Neutrophil (primary cell): ENCODE results near the gene NCL.
"Not testable (repeated sequence)": the region's sequence is repeated elsewhere in the genome, so short reads cannot be mapped to it uniquely, and the experiment has no call there.

ENCODE experiments used
- H3K27ac ChIP-seq: fragments of 200-600 bp; sonication (generic); 2 replicates; pipeline ENCODE4 v1.5.1; 2016; ENCODE audit warnings: mild to moderate bottlenecking, moderate library complexity
- H3K27me3 ChIP-seq: fragments of 200-600 bp; sonication (generic); 2 replicates; pipeline ENCODE4 v1.6.0; 2016; ENCODE audit warnings: mild to moderate bottlenecking
- H3K36me3 ChIP-seq: fragments of 200-600 bp; sonication (generic); 2 replicates; pipeline ENCODE4 v1.5.1; 2017
- H3K4me1 ChIP-seq, 2 experiments: fragments of 200-600 bp in 1 of 2; sonication (generic) in 1 of 2; 1 replicate in 1 of 2; 2 replicates in 1 of 2; pipeline versions ENCODE4 v1.5.1 to v1.6.1; 2013 to 2016; ENCODE audit warnings: low read depth in 1 of 2, low read length in 1 of 2, mild to moderate bottlenecking in 1 of 2, moderate library complexity in 1 of 2; ENCODE audit not compliant: control insufficient read depth in 1 of 2, insufficient read depth in 1 of 2
- H3K4me3 ChIP-seq, 2 experiments: fragments of 200-600 bp in 1 of 2; sonication (generic) in 1 of 2; 1 replicate in 1 of 2; 2 replicates in 1 of 2; pipeline ENCODE4 v1.5.1; 2013 to 2016; ENCODE audit warnings: low read depth in 1 of 2, low read length in 1 of 2, mild to moderate bottlenecking in 1 of 2, moderate library complexity in 1 of 2
- H3K9me3 ChIP-seq: fragments of 200-600 bp; sonication (generic); 2 replicates; pipeline ENCODE4 v1.5.1; 2016
- CTCF ChIP-seq: fragments of 200-600 bp; sonication (generic); IDR thresholded peaks from 2 replicates; pipeline ENCODE4 v1.5.1; 2016; ENCODE audit warnings: antibody characterized with exemption

The NCL gene

DNA sequence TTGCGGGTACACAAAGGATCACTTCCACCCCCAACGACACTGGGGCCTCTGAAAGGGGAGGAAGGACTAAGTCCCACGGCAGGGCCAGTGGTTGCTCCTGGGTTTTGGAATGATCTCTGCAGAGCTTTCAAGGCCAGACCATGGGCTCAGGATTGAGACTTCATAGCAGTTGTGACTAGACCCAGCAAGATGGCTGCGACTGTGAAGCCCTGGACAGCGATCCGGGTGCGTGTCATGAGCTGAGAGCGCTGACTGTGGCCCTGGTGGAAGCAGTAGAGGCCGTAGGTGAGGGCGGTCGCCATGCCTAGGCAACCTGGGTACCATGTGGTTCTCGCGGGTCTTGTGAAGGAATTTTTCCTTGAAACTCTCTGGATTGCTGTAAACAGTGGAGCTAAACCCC, 27.3 kb downstream of the NCL start:
- H3K36me3 ChIP-seq, result no peaks in the 10 kb centered on the region
- H3K4me3 ChIP-seq, result no peak overlapping the region
- TF ChIP-seq CTCF, result no peak
- H3K4me1 ChIP-seq, result no peaks in the 10 kb centered on the region
- no peaks in the 10 kb centered on the region for H3K9me3 ChIP-seq
- no peak overlapping the region for H3K27ac ChIP-seq
- H3K27me3 ChIP-seq, result no peaks in the 10 kb centered on the region

- no peaks in the 10 kb centered on the region for H3K9me3 ChIP-seq
- H3K4me3 ChIP-seq, result no peak overlapping the region
- no peak overlapping the region for H3K27ac ChIP-seq
- no peaks in the 10 kb centered on the region for H3K27me3 ChIP-seq
- no peak for TF ChIP-seq CTCF
- H3K36me3 ChIP-seq, result no peaks in the 10 kb centered on the region
- H3K4me1 ChIP-seq, result no peaks in the 10 kb centered on the region
Measured at GRCh38 chr2:231433990-231434389, 30.3 kb downstream of the NCL start.

GRCh38 chr2:231431606-231432005, 32.7 kb downstream of the NCL start:
- H3K4me1 ChIP-seq, result no peaks in the 10 kb centered on the region
- H3K4me3 ChIP-seq, result no peak overlapping the region
- no peaks in the 10 kb centered on the region for H3K27me3 ChIP-seq
- no peaks in the 10 kb centered on the region for H3K36me3 ChIP-seq
- no peaks in the 10 kb centered on the region for H3K9me3 ChIP-seq
- no peak for TF ChIP-seq CTCF
- no peak overlapping the region for H3K27ac ChIP-seq

DNA sequence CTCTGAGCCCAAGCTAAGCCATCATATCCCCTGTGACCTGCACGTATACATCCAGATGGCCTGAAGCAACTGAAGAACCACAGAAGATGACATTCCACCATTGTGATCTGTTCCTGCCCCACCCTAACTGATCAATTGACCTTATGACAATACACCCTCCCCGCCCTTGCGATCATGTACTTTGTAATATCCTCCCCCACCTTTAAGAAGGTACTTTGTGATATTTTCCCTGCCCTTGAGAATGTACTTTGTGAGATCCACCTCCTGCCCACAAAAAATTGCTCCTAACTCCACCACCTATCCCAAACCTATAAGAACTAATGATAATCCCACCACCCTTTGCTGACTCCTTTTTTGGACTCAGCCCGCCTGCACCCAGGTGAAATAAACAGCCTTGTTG, 33.8 kb downstream of the NCL start:
- H3K4me3 ChIP-seq, H3K27me3 ChIP-seq, H3K27ac ChIP-seq, H3K9me3 ChIP-seq, H3K36me3 ChIP-seq, H3K4me1 ChIP-seq: not testable (repeated sequence)

DNA sequence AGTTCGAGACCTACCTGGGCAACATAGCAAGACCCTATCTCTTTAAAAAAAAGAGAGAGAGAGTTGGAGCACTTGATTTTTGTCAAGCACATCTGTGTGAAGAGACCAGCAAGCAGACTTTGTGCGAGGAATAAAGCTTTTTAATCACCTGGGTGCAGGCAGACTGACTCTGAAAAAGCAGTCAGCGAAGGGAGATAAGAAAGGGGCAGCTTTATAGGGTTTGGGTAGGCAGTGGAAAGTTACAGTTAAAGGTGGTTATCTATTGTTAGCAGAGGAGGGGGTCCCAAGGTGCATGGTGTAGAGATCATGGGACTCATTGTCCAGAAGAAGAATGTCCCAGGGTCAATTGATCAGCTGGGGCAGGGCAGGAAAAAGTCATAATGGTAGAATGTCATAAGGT, 34.4 kb downstream of the NCL start:
- no peak for TF ChIP-seq CTCF
- Histone ChIP-seq H3K4me3 (no peak overlapping the region), H3K4me1 (no peaks in the 10 kb centered on the region), H3K27me3 (no peaks in the 10 kb centered on the region), H3K36me3 (no peaks in the 10 kb centered on the region), H3K9me3 (no peaks in the 10 kb centered on the region), H3K27ac (no peak overlapping the region)

GRCh38 chr2:231429152-231429551, 35.1 kb downstream of the NCL start:
- no peaks in the 10 kb centered on the region for H3K9me3 ChIP-seq
- no peaks in the 10 kb centered on the region for H3K36me3 ChIP-seq
- no peaks in the 10 kb centered on the region for H3K4me1 ChIP-seq
- H3K27me3 ChIP-seq, result no peaks in the 10 kb centered on the region
- H3K4me3 ChIP-seq, result no peak overlapping the region
- TF ChIP-seq CTCF, result no peak
- H3K27ac ChIP-seq, result no peak overlapping the region
